H1 (cell line): ENCODE data around the gene FXYD3. TPM values are rescaled to one million over a fixed set of nuclear protein-coding genes. Genes with fewer than 3 reads are reported as not detected.

Experiments
- CTCF ChIA-PET: fragments of 300-600 bp; sonication (Branson Sonifier 250); formaldehyde crosslinking; loops from one replicate; lab custom pipeline; 2021; ENCODE audit not compliant: partially characterized antibody; lab: Charles Lee
- POLR2A ChIA-PET: fragments of 300-600 bp; sonication (Branson Sonifier 250); formaldehyde crosslinking; loops from one replicate; lab custom pipeline; 2021; ENCODE audit warnings: inconsistent platforms; ENCODE audit not compliant: partially characterized antibody; lab: Charles Lee
- DNase-seq, 2 experiments: peaks; one replicate each; pipeline versions ENCODE4 v3.0.0 to v3.0.0-alpha.2; 2010 to 2022; ENCODE audit warnings: low spot score in 2 of 2, low read depth in 1 of 2, mixed read lengths in 1 of 2
- FAIRE-seq: peaks from 2 replicates; lab custom pipeline; 2011; peaks lifted over from hg19 to GRCh38; lab: Jason Lieb, UNC
- H2AFZ ChIP-seq: 2 replicates; pipeline ENCODE4 v1.8.1; 2012; ENCODE audit warnings: low read length, inconsistent platforms
- H2AK5ac ChIP-seq: 2 replicates; pipeline ENCODE4 v1.6.1; 2013; ENCODE audit warnings: low read depth, low read length
- H2BK120ac ChIP-seq: replicated peaks from 2 replicates; pipeline ENCODE3; 2013; ENCODE audit warnings: low read depth, low read length, inconsistent platforms
- H2BK12ac ChIP-seq: 2 replicates; pipeline ENCODE4 v1.6.1; 2013; ENCODE audit warnings: low read depth, low read length
- H2BK15ac ChIP-seq: 2 replicates; pipeline ENCODE4 v1.6.1; 2013; ENCODE audit warnings: low read length
- H2BK20ac ChIP-seq: 2 replicates; pipeline ENCODE4 v1.6.1; 2013; ENCODE audit warnings: low read length
- H2BK5ac ChIP-seq: 2 replicates; pipeline ENCODE4 v1.6.1; 2013; ENCODE audit warnings: low read depth, low read length
- H3K14ac ChIP-seq: 2 replicates; pipeline ENCODE4 v1.6.1; 2013; ENCODE audit warnings: inconsistent platforms; ENCODE audit not compliant: insufficient read length
- H3K18ac ChIP-seq: 2 replicates; pipeline ENCODE4 v1.6.1; 2013; ENCODE audit warnings: low read length; ENCODE audit errors: extremely low read depth
- H3K23ac ChIP-seq: 2 replicates; pipeline ENCODE4 v1.6.1; 2013; ENCODE audit warnings: inconsistent platforms; ENCODE audit not compliant: insufficient read length
- H3K23me2 ChIP-seq: 2 replicates; pipeline ENCODE4 v1.6.1; 2013; ENCODE audit warnings: low read depth, low read length
- H3K27ac ChIP-seq: 2 replicates; pipeline ENCODE4 v1.6.1; 2011; ENCODE audit warnings: low read depth, low read length, inconsistent platforms
- H3K27me3 ChIP-seq, 4 experiments: replicated peaks in 1 of 4; 1 replicate in 1 of 4; 2 replicates in 3 of 4; pipeline versions ENCODE4 v1.6.1 to v1.8.1; 2011 to 2013; ENCODE audit warnings: low read length in 3 of 4, mild to moderate bottlenecking in 3 of 4, inconsistent platforms in 2 of 4, mixed read lengths in 2 of 4, moderate library complexity in 1 of 4; ENCODE audit not compliant: control insufficient read depth in 3 of 4, insufficient read depth in 3 of 4; ENCODE audit errors: extremely low read depth in 1 of 4
- H3K36me3 ChIP-seq, 4 experiments: 2 replicates each; pipeline versions ENCODE4 v1.6.1 to v1.8.1; 2011 to 2013; ENCODE audit warnings: mild to moderate bottlenecking in 4 of 4, low read length in 3 of 4, moderate library complexity in 2 of 4, control low read depth in 1 of 4, inconsistent platforms in 1 of 4; ENCODE audit not compliant: insufficient read depth in 4 of 4, control insufficient read depth in 2 of 4
- H3K4ac ChIP-seq: replicated peaks from 2 replicates; pipeline ENCODE3; 2013; ENCODE audit warnings: low read length, low read depth, mixed read lengths, inconsistent platforms; ENCODE audit not compliant: insufficient read length
- H3K4me1 ChIP-seq, 4 experiments: replicated peaks in 1 of 4; 1 replicate in 1 of 4; 2 replicates in 3 of 4; pipeline versions ENCODE4 v1.6.1 to v1.8.1; 2011 to 2013; ENCODE audit warnings: low read length in 3 of 4, inconsistent platforms in 2 of 4, mixed read lengths in 1 of 4; ENCODE audit not compliant: insufficient read depth in 4 of 4, control insufficient read depth in 3 of 4
- H3K4me2 ChIP-seq, 2 experiments: 2 replicates each; pipeline versions ENCODE4 v1.6.1 to v1.8.1; 2011 to 2013; ENCODE audit warnings: low read depth in 2 of 2, low read length in 2 of 2, control low read depth in 1 of 2, inconsistent platforms in 1 of 2, mild to moderate bottlenecking in 1 of 2; ENCODE audit not compliant: insufficient read depth in 1 of 2
- H3K4me3 ChIP-seq, 4 experiments: fragments of 200-600, 300-600 bp in 1 of 4; sonication (generic), shearing (Covaris generic), sonication (Bioruptor Twin) in 1 of 4; 2 replicates each; pipeline versions ENCODE4 v1.5.1 to v1.8.1; 2011 to 2016; ENCODE audit warnings: low read length in 4 of 4, low read depth in 3 of 4, control low read depth in 2 of 4, inconsistent platforms in 2 of 4, mild to moderate bottlenecking in 2 of 4, mixed read lengths in 1 of 4, moderate library complexity in 1 of 4; ENCODE audit not compliant: insufficient read depth in 2 of 4; ENCODE audit errors: extremely low read depth in 1 of 4
- H3K56ac ChIP-seq: replicated peaks from 2 replicates; pipeline ENCODE3; 2013; ENCODE audit warnings: low read depth, mild to moderate bottlenecking, mixed read lengths, low read length, inconsistent platforms; ENCODE audit not compliant: insufficient read length
- H3K79me1 ChIP-seq: 2 replicates; pipeline ENCODE4 v1.6.1; 2013; ENCODE audit warnings: low read depth, low read length, control low read depth
- H3K79me2 ChIP-seq, 2 experiments: 2 replicates each; pipeline versions ENCODE4 v1.6.1 to v1.8.1; 2012 to 2013; ENCODE audit warnings: low read length in 2 of 2, mild to moderate bottlenecking in 2 of 2, inconsistent platforms in 1 of 2; ENCODE audit not compliant: insufficient read depth in 2 of 2, control insufficient read depth in 1 of 2
- H3K9ac ChIP-seq, 4 experiments: replicated peaks in 1 of 4; 1 replicate in 1 of 4; 2 replicates in 3 of 4; pipeline versions ENCODE4 v1.6.1 to v1.8.1; 2011 to 2013; ENCODE audit warnings: low read depth in 3 of 4, low read length in 3 of 4, control low read depth in 2 of 4, mild to moderate bottlenecking in 2 of 4, moderate library complexity in 2 of 4, inconsistent platforms in 1 of 4; ENCODE audit errors: extremely low read depth in 1 of 4
- H3K9me3 ChIP-seq, 2 experiments: 2 replicates each; pipeline versions ENCODE4 v1.6.1 to v1.8.1; 2012 to 2013; ENCODE audit warnings: mild to moderate bottlenecking in 2 of 2, moderate library complexity in 2 of 2, control low read depth in 1 of 2, inconsistent platforms in 1 of 2, low read depth in 1 of 2, low read length in 1 of 2, mixed read lengths in 1 of 2; ENCODE audit not compliant: insufficient read depth in 2 of 2
- H4K20me1 ChIP-seq, 2 experiments: replicated peaks in 1 of 2; 2 replicates each; pipeline versions ENCODE3 to v1.8.1; 2011 to 2013; ENCODE audit warnings: inconsistent platforms in 2 of 2, low read length in 2 of 2, mild to moderate bottlenecking in 1 of 2; ENCODE audit not compliant: insufficient read depth in 2 of 2, control insufficient read depth in 1 of 2
- H4K5ac ChIP-seq: 2 replicates; pipeline ENCODE4 v1.6.1; 2013; ENCODE audit warnings: low read length, low read depth, mixed read lengths, inconsistent platforms; ENCODE audit not compliant: insufficient read length
- H4K8ac ChIP-seq: 2 replicates; pipeline ENCODE4 v1.8.0; 2013; ENCODE audit warnings: mild to moderate bottlenecking, moderate library complexity, low read length, inconsistent platforms; ENCODE audit not compliant: insufficient read depth; ENCODE audit errors: extremely low read depth
- H4K91ac ChIP-seq: replicated peaks from 2 replicates; pipeline ENCODE3; 2013; ENCODE audit warnings: low read length, mixed read lengths, inconsistent platforms; ENCODE audit not compliant: insufficient read length
- KDM4A ChIP-seq: IDR thresholded peaks from one replicate; pipeline ENCODE4 v1.7.1; 2012; ENCODE audit warnings: low read depth, mild to moderate bottlenecking, moderate library complexity, low read length, inconsistent platforms; ENCODE audit not compliant: severe bottlenecking
- SIN3A ChIP-seq, 2 experiments: IDR thresholded peaks in 1 of 2; conservative IDR thresholded peaks in 1 of 2; 2 replicates each; pipeline ENCODE4 v1.6.1; 2011 to 2012; ENCODE audit warnings: low read length in 2 of 2, improper control_type of control experiment in 1 of 2, low read depth in 1 of 2, mild to moderate bottlenecking in 1 of 2
- TCF12 ChIP-seq: IDR thresholded peaks from 2 replicates; pipeline ENCODE4 v1.6.1; 2011; ENCODE audit warnings: low read depth, mild to moderate bottlenecking, low read length
- WGBS, 2 experiments: shearing (Covaris generic) in 1 of 2; methylation state at CpG; one replicate each; pipeline versions ENCODE4 v1.1.6 to v1.1.7; 2013 to 2015; ENCODE audit warnings: low lambda C conversion rate in 2 of 2, mixed read lengths in 2 of 2, inconsistent platforms in 1 of 2, low coverage in 1 of 2, missing lambda C conversion rate in 1 of 2; ENCODE audit not compliant: insufficient replicate concordance in 2 of 2, insufficient coverage in 1 of 2, insufficient read length in 1 of 2; ENCODE audit errors: extremely low coverage in 1 of 2, missing lambda C conversion rate in 1 of 2; 5-methylcytosine and 5-hydroxymethylcytosine counted together
- polyA plus RNA-seq, 7 experiments: library from polyadenylated mRNA; depleted of rRNA in 3 of 7; stranded (reverse) in 5 of 7; unstranded in 2 of 7; fragments of >200 nt in 5 of 7; fragments of 200-250 nt in 2 of 7; gene quantifications; 1 replicate in 5 of 7; 2 replicates in 1 of 7; 4 replicates in 1 of 7; pipeline versions ENCODE4 v1.2.1 to v1.2.3, GENCODE V29; 2011 to 2013; ENCODE audit warnings: missing spikeins in 2 of 7, mixed read lengths in 2 of 7
- total RNA-seq: library from RNA; stranded (reverse); fragmentation: NEBNext Ultra II Directional; extraction: Animal tissue kit (Norgen Biotek cat#: 25700); gene quantifications from 2 replicates; pipeline ENCODE4 v1.2.1, GENCODE V29; 2021

The FXYD3 gene
- total and polyA plus RNA-seq, 2 of the 8 experiments (the other 6 are each of a cell fraction or from before 2014, with no cell fraction given): 0.33 TPM; not detected in 1

DNA sequence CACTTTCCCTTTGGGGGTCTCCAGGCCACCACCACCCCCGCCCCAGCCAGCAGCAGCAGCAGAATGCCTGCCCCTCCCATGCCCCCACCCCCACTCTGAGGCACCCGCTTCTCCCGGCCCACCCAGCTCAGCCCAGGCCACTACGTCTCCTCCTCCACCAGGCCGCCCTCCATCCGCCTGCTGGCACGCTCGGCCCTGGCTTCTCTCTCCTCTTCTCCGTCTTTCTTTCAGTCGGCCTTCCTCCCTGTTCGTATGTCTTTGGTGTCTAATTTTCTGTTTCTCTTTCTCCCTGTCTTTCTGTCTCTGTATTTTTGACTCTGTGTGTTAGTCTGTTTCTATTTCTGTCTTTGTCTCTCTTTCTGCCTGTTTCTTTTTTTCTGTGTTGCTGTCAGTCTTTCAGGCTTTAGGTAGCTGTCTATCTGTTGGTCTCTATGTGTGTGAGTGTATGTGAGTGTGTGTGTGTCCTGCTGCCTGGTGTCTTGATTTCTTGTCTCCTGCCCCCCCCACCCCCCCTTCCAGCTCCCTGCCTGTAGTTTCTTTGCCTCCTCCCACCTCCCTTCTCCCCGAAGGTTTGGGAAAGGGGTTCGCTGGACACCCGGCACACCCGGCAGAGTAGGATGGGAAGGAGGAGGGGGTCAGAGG lies 19.1 kb downstream of the FXYD3 start, which contains the start of gene LGI4:
Gene LGI4, minus strand, starts transcription at position 459 of the 642 bp plus-strand sequence. Its CDS starts 379 bp downstream, at position 80.
- Histone ChIP-seq H3K23ac (no peak within 1 kb of the TSS), H3K4me3 (peak within 1 kb of the TSS in 1 of 4 experiments; percentile 44; a peak in 2 of 8 replicates), H3K23me2 (peaks cover 4% of the 10 kb centered on the region), H3K9ac (no peak within 1 kb of the TSS), H3K56ac (no peak within 1 kb of the TSS), H3K4me2 (peak within 1 kb of the TSS in 1 of 2 experiments; percentile 34; a peak in 3 of 4 replicates), H4K8ac (peak within 1 kb of the TSS; percentile 37; the same call in 1 of the 2 replicates), H2BK12ac (0 out of 2 replicates have a peak within 1 kb of the TSS, but pooled peaks have one; percentile 3), H3K27ac (no peak within 1 kb of the TSS), H3K79me2 (no peaks in the 10 kb centered on the region), H3K79me1 (no peaks in the 10 kb centered on the region), H3K18ac (peak within 1 kb of the TSS; percentile 51; the same call in 1 of the 2 replicates), H2BK15ac (0 out of 2 replicates have a peak within 1 kb of the TSS, but pooled peaks have one; percentile 25), H4K5ac (peak within 1 kb of the TSS; percentile 17), H4K20me1 (no peaks in the 10 kb centered on the region), H2BK5ac (peak within 1 kb of the TSS; percentile 44), H3K4ac (no peak within 1 kb of the TSS), H3K36me3 (no peaks in the 10 kb centered on the region), H3K4me1 (peaks cover 3 to 17% (median 12%) of the 10 kb centered on the region in 4 experiments; a peak in 6 of 7 replicates), H2AFZ (no peak within 1 kb of the TSS), H3K9me3 (no peaks in the 10 kb centered on the region), H3K27me3 (peaks cover 0 to 3% (median 0%) of the 10 kb centered on the region in 4 experiments; a peak in 1 of 7 replicates), H2AK5ac (no peak within 1 kb of the TSS), H3K14ac (no peak within 1 kb of the TSS), H2BK20ac (no peak within 1 kb of the TSS), H4K91ac (no peak within 1 kb of the TSS), H2BK120ac (no peak within 1 kb of the TSS)
- 74% methylated on average over 14 of the region's 15 CpGs; no CpG with 5 or more reads in 1 of the 2 experiments for WGBS, 2 experiments
- POLR2A ChIA-PET: interaction anchor here (0.7 to 2.8 kb wide), 14 partner anchors 7 to 165 kb away, joined by 3 to 9 read pairs (median 4); partner anchors contain the start of gene FXYD5
- no peak for DNase-seq
- no peak for FAIRE-seq
- CTCF ChIA-PET: interaction anchor here (0.7 to 10.2 kb wide), 33 partner anchors 8 to 155 kb away, joined by 3 to 154 read pairs (median 5); partner anchors contain the start of genes FXYD3 and HPN
- TF ChIP-seq KDM4A (no peak), SIN3A (conservative IDR thresholded peaks at IDR 0.05 in 1 of 2, IDR thresholded peaks at IDR 0.05 in 1 of 2; ENCODE audit: low read depth in 1 of 2, low read length in 2 of 2) (no peak), TCF12 (no peak)
